SK-MEL-5 (cell line): ENCODE data around the gene KDM5A. TPM values are rescaled to one million over a fixed set of nuclear protein-coding genes. Genes with fewer than 3 reads are reported as not detected.
"Not testable (repeated sequence)": the region's sequence is repeated elsewhere in the genome, so short reads cannot be mapped to it uniquely, and the experiment has no call there.

ENCODE experiments used
- DNase-seq: peaks from one replicate; pipeline ENCODE4 v3.0.0-alpha.2; 2016; ENCODE audit warnings: low read depth, low spot score
- in situ Hi-C: cut with HindIII; loops from 2 replicates; pipeline ENCODE4 v1.10.0; 2016; ENCODE audit warnings: low sequenced_read_pairs, high pct_unique_total_duplicates, low pct_unique_long_range_greater_than_20kb
- total RNA-seq: library from RNA; depleted of rRNA; stranded (reverse); fragments of >200 nt; shearing (Covaris generic); gene quantifications from 2 replicates; pipeline ENCODE4 v1.2.3, GENCODE V29; 2014

Gene KDM5A
- total RNA-seq, 1 experiment from 2014 or later: 32.1 TPM

- DNase-seq, in situ Hi-C loops: not testable (repeated sequence)
Observed at GRCh38 chr12:349625-350024, 39.5 kb downstream of the KDM5A start.

- in situ Hi-C loops, DNase-seq: not testable (repeated sequence)
Observed at GRCh38 chr12:343036-343435, 46.1 kb downstream of the KDM5A start.

GRCh38 chr12:337039-337438, 52.1 kb downstream of the KDM5A start:
- no peak for DNase-seq
- in situ Hi-C loops: no loop called here

GRCh38 chr12:334125-334524, 55.0 kb downstream of the KDM5A start:
- no peak for DNase-seq
- in situ Hi-C loops: no loop called here

GRCh38 chr12:332581-333205, 56.4 kb downstream of the KDM5A start:
- in situ Hi-C loops: no loop called here
- DNase-seq: no peak

GRCh38 chr12:331287-331686, 57.8 kb downstream of the KDM5A start:
- no peak for DNase-seq
- in situ Hi-C loops: no loop called here

- in situ Hi-C loops: no loop called here
- no peak for DNase-seq
Observed at GRCh38 chr12:325906-326305, 63.2 kb downstream of the KDM5A start.

- no peak for DNase-seq
- in situ Hi-C loops: no loop called here
Observed at GRCh38 chr12:323507-323906, 65.6 kb downstream of the KDM5A start.

GRCh38 chr12:321606-322326, 67.4 kb downstream of the KDM5A start:
- in situ Hi-C loops: no loop called here
- DNase-seq: no peak

GRCh38 chr12:318759-319515, 70.2 kb downstream of the KDM5A start:
- no peak for DNase-seq
- in situ Hi-C loops: no loop called here

GRCh38 chr12:308511-308910, 80.6 kb downstream of the KDM5A start:
- in situ Hi-C loops: no loop called here
- no peak for DNase-seq

GRCh38 chr12:307406-307805, 81.7 kb downstream of the KDM5A start:
- in situ Hi-C loops: no loop called here
- no peak for DNase-seq

- in situ Hi-C loops: no loop called here
- DNase-seq: no peak
Observed at GRCh38 chr12:304805-305204, 84.3 kb downstream of the KDM5A start.

GRCh38 chr12:302766-303165, 86.4 kb downstream of the KDM5A start:
- in situ Hi-C loops: not testable (repeated sequence)

GRCh38 chr12:300166-300565, 89.0 kb downstream of the KDM5A start:
- DNase-seq, in situ Hi-C loops: not testable (repeated sequence)

More at GRCh38 chr12:302766-303165, 86.4 kb downstream of the KDM5A start:
- not testable (repeated sequence) for DNase-seq

GRCh38 chr12:299511-299910, 89.6 kb downstream of the KDM5A start:
- in situ Hi-C loops, DNase-seq: not testable (repeated sequence)

GRCh38 chr12:298059-298458, 91.1 kb downstream of the KDM5A start:
- DNase-seq, in situ Hi-C loops: not testable (repeated sequence)

GRCh38 chr12:295132-295531, 94.0 kb downstream of the KDM5A start:
- in situ Hi-C loops: no loop called here
- no peak for DNase-seq
